Activated CD4-positive, alpha-beta T cell treated with anti-CD3 and anti-CD28 coated beads for 36 hours (primary cell): ENCODE data around the gene ZC3H4. TPM values are rescaled to one million over a fixed set of nuclear protein-coding genes. Genes with fewer than 3 reads are reported as not detected.
A peak's percentile ranks its signal among the peaks of the same experiment; 100 is the strongest.

Experiments
- ATAC-seq: fragments of 200-7000 bp; cut with Tn5 transposase; one replicate; pipeline ENCODE4 v1.10.0; 2021; ENCODE audit warnings: mild to moderate bottlenecking, moderate library complexity
- CTCF ChIA-PET: fragments of 350-600 bp; sonication (Branson Sonifier 250); formaldehyde crosslinking; loops from one replicate; lab custom pipeline; 2021; ENCODE audit warnings: antibody characterized with exemption; lab: Charles Lee
- POLR2A ChIA-PET: fragments of 350-600 bp; sonication (Branson Sonifier 250); formaldehyde crosslinking; loops from one replicate; lab custom pipeline; 2021; ENCODE audit warnings: antibody characterized with exemption, inconsistent platforms; lab: Charles Lee
- DNase-seq: peaks from one replicate; pipeline ENCODE4 v3.0.0-alpha.2; 2020
- H3K27ac Mint-ChIP-seq: one replicate; pipeline ENCODE4 v1.8.0; 2021; ENCODE audit warnings: mixed read lengths
- H3K27me3 Mint-ChIP-seq: one replicate; pipeline ENCODE4 v1.8.0; 2021; ENCODE audit warnings: mixed read lengths
- H3K36me3 Mint-ChIP-seq: one replicate; pipeline ENCODE4 v1.8.0; 2021; ENCODE audit warnings: low read depth, mixed read lengths
- H3K4me1 Mint-ChIP-seq: one replicate; pipeline ENCODE4 v1.8.0; 2021; ENCODE audit warnings: mixed read lengths
- H3K4me3 Mint-ChIP-seq: one replicate; pipeline ENCODE4 v1.8.0; 2021; ENCODE audit warnings: mild to moderate bottlenecking, moderate library complexity, mixed read lengths
- H3K9me3 Mint-ChIP-seq: one replicate; pipeline ENCODE4 v1.8.0; 2021; ENCODE audit warnings: low read depth, mixed read lengths
- intact Hi-C, 2 experiments: fragments of 100-400 bp; cut with DNase I in 1 of 2; cut with micrococcal nuclease in 1 of 2; formaldehyde crosslinking; loops; one replicate each; pipeline versions ENCODE4 v1.14.2 to v1.15.1; 2022 to 2024; cut with DNase I, micrococcal nuclease
- total RNA-seq, 2 experiments: library from RNA; stranded (reverse); gene quantifications; one replicate each; pipeline ENCODE4 v1.2.3, GENCODE V29; 2021

Gene ZC3H4
- total RNA-seq, 2 experiments from 2014 or later: 88.6 to 128 TPM

DNA sequence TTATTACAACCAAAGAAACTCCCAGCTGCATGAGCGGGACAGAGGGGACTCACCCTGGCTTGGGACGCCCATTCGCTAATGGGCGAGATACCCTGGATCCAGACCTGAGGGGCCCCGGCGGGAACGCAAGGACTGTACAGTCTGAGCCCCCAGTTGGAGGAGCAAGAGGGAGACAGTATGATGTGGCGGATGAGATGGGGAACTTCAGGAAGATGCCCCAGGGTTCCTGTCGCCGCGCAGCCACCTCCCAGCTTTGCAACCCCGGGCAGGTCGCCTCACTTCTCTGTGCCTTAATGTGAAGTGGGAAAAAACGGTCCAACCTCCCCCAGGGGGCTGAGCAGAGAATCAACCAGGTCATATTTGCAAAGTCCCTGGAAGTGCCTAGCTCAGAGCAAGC lies 91.4 kb downstream of the ZC3H4 start:
- Mint-ChIP-seq H3K9me3 (no peaks in the 10 kb centered on the region), H3K4me3 (no peak overlapping the region), H3K27me3 (peaks cover 41% of the 10 kb centered on the region), H3K4me1 (peaks cover 9% of the 10 kb centered on the region), H3K36me3 (no peaks in the 10 kb centered on the region), H3K27ac (no peak overlapping the region)
- no peak for ATAC-seq
- CTCF ChIA-PET: interaction anchor here (1.3 kb wide), 1 partner anchor 9 kb away, joined by 7 read pairs; no protein-coding TSS in a partner anchor
- intact Hi-C loops: no loop called here
- POLR2A ChIA-PET: no interaction called here
- DNase-seq: no peak

DNA sequence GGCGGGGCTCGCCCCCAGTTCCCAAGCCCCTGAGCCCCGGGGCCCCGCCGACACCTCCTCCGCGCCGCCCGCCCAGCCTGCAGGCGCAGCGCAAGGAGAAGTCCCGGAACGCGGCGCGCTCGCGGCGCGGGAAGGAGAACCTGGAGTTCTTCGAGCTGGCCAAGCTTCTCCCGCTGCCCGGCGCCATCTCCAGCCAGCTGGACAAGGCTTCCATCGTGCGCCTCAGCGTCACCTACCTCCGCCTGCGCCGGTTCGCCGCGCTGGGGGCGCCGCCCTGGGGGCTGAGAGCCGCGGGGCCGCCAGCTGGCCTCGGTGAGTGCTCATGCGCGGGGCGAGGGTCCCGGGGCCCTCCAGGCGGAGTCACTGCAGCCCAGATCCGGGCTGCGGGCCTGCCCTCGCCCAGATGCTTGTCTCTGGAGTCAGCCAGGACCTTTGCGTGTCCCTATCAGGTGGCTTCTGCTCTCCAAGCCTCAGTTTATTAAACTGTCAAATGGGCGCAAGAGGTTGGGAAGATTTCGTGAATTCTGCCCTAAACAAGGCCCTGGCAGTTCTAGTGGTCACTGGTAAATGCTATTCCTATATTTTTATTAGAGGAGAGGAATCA lies 91.9 kb downstream of the ZC3H4 start:
- DNase-seq: no peak
- ChIA-PET POLR2A (no interaction called here), CTCF (interaction anchor here (1.3 kb wide), 1 partner anchor 8 kb away, joined by 7 read pairs; no protein-coding TSS in a partner anchor)
- Mint-ChIP-seq H3K36me3 (no peaks in the 10 kb centered on the region), H3K27ac (no peak overlapping the region), H3K4me1 (peaks cover 9% of the 10 kb centered on the region), H3K9me3 (no peaks in the 10 kb centered on the region), H3K27me3 (peaks cover 41% of the 10 kb centered on the region), H3K4me3 (no peak overlapping the region)
- ATAC-seq: no peak
- intact Hi-C loops: no loop called here

DNA sequence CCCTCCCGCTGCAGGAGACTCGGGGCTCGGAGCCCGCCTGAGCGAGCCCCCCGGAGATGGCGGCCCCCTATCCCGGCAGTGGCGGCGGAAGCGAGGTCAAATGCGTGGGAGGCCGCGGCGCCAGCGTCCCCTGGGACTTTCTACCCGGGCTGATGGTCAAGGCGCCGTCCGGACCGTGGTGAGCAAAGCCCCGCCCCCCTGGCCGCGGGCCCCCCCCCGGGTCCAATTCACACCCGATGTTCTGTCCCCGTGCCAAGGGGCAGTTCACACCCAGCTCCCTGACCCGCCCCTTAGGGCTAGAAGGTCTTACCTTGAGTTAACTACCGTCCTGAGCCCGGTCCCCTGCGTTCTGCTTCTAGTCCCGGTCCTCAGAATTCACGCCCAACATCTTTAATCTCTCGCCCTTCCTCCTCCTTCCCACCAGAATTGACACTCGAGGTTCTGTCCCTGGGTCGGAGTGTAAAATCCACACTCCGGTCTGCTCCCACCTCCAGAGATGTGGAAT lies 92.5 kb downstream of the ZC3H4 start:
- Mint-ChIP-seq H3K27me3 (peaks cover 36% of the 10 kb centered on the region), H3K4me1 (peaks cover 9% of the 10 kb centered on the region), H3K36me3 (no peaks in the 10 kb centered on the region), H3K4me3 (no peak overlapping the region), H3K9me3 (no peaks in the 10 kb centered on the region), H3K27ac (no peak overlapping the region)
- ATAC-seq: no peak
- ChIA-PET POLR2A (no interaction called here), CTCF (interaction anchor here (1.3 kb wide), 1 partner anchor 8 kb away, joined by 7 read pairs; no protein-coding TSS in a partner anchor)
- no peak for DNase-seq
- intact Hi-C loops: no loop called here

DNA sequence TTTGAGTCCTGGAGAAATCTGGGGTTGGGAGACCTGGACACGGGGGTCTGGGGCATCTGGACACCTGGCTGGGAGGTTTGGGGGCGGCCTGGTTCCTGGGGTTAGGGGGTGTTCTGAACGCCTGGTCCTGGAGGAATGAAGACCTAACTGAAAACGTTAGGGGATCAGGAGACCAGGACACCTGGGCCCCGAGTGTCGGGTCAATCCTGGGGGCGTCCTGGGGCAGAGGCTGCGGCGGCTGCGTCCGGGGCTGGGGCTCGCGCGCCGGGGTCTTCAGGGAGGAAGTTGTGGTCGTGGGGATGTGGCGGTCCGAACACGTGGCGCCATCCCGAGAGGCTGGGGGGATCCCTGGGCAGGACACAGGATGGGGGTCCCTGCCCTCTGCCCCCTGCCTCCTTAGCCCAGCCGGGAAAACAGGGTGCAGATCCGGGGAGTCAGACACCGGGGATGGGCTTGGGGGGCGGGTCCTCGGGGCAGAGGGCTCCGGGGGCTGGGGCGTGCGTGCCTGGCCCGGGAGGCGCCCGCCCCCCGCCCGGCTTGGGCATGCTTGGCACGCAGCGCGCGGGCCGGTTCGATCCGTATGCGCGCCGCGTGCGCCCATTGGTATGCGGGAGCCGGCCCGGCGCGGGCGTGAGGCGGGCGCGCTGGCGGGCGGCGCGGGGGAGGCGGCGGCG lies 93.3 kb downstream of the ZC3H4 start:
- DNase-seq (no peak), ATAC-seq (no peak)
- Mint-ChIP-seq H3K9me3 (no peaks in the 10 kb centered on the region), H3K36me3 (no peaks in the 10 kb centered on the region), H3K4me3 (no peak overlapping the region), H3K4me1 (peaks cover 9% of the 10 kb centered on the region), H3K27me3 (peaks cover 35% of the 10 kb centered on the region), H3K27ac (no peak overlapping the region)
- ChIA-PET POLR2A (interaction anchor here (1.6 kb wide), 1 partner anchor 15 kb away, joined by 4 read pairs; no protein-coding TSS in a partner anchor), CTCF (no interaction called here)
- intact Hi-C loops: no loop called here

DNA sequence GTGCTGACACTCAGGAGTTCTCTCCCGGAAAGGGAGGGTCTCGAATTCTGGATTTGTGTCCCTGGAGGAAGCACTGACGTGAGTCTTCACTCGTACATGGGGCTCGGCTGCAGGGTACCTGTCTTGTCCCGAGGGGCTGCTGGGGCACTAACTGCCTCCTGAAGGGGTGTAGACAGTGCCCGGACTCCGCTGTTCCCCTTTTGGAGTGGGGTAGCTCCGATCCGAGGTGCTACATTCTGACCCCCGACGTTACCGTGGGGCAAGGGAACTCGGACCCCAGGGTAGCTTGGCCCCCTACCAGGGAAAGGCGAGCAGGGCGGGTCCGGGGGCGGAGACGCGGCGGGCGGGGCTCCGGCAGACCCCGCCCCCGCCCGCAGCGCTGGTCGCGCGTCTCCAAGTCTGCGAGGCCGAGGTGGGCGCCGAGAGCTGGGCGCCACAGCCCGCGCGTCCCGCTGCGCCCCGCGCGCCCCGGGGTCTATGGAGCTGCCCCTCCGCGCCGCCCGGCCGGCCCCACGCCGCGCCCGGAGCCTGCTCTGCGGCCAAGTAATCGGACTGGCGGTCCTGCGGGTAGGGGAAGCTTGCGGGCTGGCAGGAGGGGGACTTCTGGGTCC lies 94.0 kb downstream of the ZC3H4 start, which contains the start of gene NPAS1:
NPAS1 (plus strand) TSS at position 407 of the 611 bp plus-strand sequence. CDS start 1,211 bp downstream, outside the sequence.
- ChIA-PET POLR2A (interaction anchor here (1.6 kb wide), 1 partner anchor 16 kb away, joined by 4 read pairs; no protein-coding TSS in a partner anchor), CTCF (interaction anchor here (0.6 to 1.7 kb wide), 5 partner anchors 11 to 162 kb away, joined by 3 to 5 read pairs (median 3); no protein-coding TSS in a partner anchor)
- Mint-ChIP-seq H3K4me1 (peaks cover 9% of the 10 kb centered on the region), H3K36me3 (no peaks in the 10 kb centered on the region), H3K27me3 (peaks cover 33% of the 10 kb centered on the region), H3K9me3 (no peaks in the 10 kb centered on the region), H3K27ac (no peak within 1 kb of the TSS), H3K4me3 (peak within 1 kb of the TSS; percentile 23)
- no peak for ATAC-seq
- intact Hi-C loops: no loop called here
- DNase-seq: no peak

DNA sequence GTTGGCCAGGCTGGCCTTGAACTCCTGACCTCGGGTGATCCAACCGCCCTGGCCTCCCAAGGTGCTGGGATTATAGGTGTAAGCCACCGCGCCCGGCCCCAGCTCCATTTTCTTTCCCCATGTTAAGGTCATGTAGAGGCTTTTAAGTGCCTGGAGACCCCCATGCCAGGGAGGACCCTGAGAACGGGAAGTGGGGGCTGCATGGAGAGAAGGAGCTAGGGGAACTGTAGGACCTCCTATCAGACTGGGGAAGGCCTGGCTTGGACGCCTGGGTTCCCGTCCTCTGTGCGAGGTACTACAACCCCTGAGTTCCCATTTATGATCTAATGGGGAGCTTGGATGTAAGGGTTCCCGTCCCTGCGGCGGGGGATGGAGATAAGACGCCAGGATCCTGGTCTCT lies 94.7 kb downstream of the ZC3H4 start:
- ATAC-seq (no peak), DNase-seq (no peak)
- intact Hi-C loops: no loop called here
- Mint-ChIP-seq H3K4me3 (peak overlapping the region; percentile 23), H3K27ac (no peak overlapping the region), H3K4me1 (peaks cover 9% of the 10 kb centered on the region), H3K27me3 (peaks cover 30% of the 10 kb centered on the region), H3K36me3 (no peaks in the 10 kb centered on the region), H3K9me3 (no peaks in the 10 kb centered on the region)
- ChIA-PET POLR2A (interaction anchor here (0.6 to 1.6 kb wide), 2 partner anchors 16 to 189 kb away, joined by 4 to 6 read pairs; no protein-coding TSS in a partner anchor), CTCF (interaction anchor here (0.7 to 1.7 kb wide), 8 partner anchors 10 to 874 kb away, joined by 3 to 6 read pairs (median 3); no protein-coding TSS in a partner anchor)

Other genes starting within 250 kb of the ZC3H4 start
- under 1 TPM in 1 of 2 experiments, not detected in 1; 0.50 TPM for gene NPAS1, start 93.9 kb downstream of the ZC3H4 start, total RNA-seq
- 10 to 100 TPM; 16.3 to 52.7 TPM for gene TMEM160, start 65.2 kb downstream of the ZC3H4 start, total RNA-seq
- 100 to 1,000 TPM; 143 to 156 TPM for gene SAE1, start 17.1 kb upstream of the ZC3H4 start, total RNA-seq
- gene BBC3, start 117.4 kb upstream of the ZC3H4 start, total RNA-seq: 10 to 100 TPM in 1 of 2 experiments, 1 to 10 TPM in 1; 8.1 to 12.0 TPM
- gene CCDC9, start 142.7 kb upstream of the ZC3H4 start, total RNA-seq: 10 to 100 TPM; 22.4 to 30.6 TPM
- 10 to 100 TPM; 11.7 to 13.2 TPM for gene INAFM1, start 161.1 kb upstream of the ZC3H4 start, total RNA-seq
- under 1 TPM; 0.41 to 0.79 TPM for gene C5AR1, start 196.1 kb upstream of the ZC3H4 start, total RNA-seq
- gene C5AR2, start 218.4 kb upstream of the ZC3H4 start, total RNA-seq: not detected
- 10 to 100 TPM; 15.4 to 17.9 TPM for gene DHX34, start 235.5 kb upstream of the ZC3H4 start, total RNA-seq